VCaP (cell line): ENCODE measurements around the gene MS4A1.

Experiments
- H3K27ac ChIP-seq: fragments of 450-650 bp; 2 replicates; pipeline ENCODE4 v1.5.1; 2017
- TF ChIP-seq, protein P1 (sequence below): fragments of 450-650 bp; conservative IDR thresholded peaks from 2 replicates; pipeline ENCODE4 v1.5.1; 2017; ENCODE audit warnings: mild to moderate bottlenecking, moderate library complexity

Gene MS4A1

DNA sequence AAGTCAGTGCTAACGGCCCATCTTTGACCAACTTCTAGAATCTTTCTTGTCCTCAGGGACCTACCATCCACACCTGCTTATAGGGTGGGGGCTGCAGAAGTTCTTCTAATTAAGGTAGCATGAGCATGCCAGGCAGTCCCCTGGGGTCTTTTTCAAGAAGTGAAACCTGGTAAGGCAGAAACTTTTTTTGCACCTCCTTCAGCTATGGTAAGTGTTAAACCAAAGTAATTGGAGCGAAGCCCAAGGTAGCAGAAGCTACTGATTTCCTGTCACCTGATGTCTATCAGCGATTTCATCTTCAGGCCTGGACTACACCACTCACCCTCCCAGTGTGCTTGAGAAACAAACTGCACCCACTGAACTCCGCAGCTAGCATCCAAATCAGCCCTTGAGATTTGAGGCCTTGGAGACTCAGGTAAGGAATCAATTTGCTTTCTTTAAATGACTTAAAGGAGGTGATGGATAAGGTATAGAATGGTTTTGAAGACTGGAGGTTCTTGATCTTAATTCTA lies at the start of gene MS4A1:
Gene MS4A1 (plus strand): TSS at position 317 of the 512 bp plus-strand sequence. CDS start 6,528 bp downstream, outside the sequence.
- no peak within 1 kb of the TSS for H3K27ac ChIP-seq
- TF ChIP-seq, protein P1, sequence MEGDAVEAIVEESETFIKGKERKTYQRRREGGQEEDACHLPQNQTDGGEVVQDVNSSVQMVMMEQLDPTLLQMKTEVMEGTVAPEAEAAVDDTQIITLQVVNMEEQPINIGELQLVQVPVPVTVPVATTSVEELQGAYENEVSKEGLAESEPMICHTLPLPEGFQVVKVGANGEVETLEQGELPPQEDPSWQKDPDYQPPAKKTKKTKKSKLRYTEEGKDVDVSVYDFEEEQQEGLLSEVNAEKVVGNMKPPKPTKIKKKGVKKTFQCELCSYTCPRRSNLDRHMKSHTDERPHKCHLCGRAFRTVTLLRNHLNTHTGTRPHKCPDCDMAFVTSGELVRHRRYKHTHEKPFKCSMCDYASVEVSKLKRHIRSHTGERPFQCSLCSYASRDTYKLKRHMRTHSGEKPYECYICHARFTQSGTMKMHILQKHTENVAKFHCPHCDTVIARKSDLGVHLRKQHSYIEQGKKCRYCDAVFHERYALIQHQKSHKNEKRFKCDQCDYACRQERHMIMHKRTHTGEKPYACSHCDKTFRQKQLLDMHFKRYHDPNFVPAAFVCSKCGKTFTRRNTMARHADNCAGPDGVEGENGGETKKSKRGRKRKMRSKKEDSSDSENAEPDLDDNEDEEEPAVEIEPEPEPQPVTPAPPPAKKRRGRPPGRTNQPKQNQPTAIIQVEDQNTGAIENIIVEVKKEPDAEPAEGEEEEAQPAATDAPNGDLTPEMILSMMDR, result no peak

DNA sequence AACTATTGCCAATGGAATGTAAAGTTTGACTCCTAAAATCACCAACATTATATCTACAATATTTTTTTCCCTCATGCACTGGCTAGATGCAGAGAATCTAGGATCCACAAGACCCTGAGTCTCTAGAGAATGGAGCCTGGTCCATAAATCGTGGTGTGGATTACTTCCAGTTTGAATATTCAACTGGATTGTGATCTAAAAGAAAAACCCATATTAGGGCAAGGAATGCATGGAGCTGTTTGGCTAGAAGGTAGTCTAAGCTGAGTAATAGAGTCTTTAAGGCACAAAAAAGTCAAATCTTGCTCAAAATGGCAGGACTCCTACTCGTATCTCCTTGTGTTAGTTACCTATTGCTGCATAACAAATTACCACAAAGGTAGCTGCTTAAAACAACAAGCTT lies 35.6 kb upstream of the MS4A1 start:
- TF ChIP-seq, protein P1, result no peak
- no peak overlapping the region for H3K27ac ChIP-seq

DNA sequence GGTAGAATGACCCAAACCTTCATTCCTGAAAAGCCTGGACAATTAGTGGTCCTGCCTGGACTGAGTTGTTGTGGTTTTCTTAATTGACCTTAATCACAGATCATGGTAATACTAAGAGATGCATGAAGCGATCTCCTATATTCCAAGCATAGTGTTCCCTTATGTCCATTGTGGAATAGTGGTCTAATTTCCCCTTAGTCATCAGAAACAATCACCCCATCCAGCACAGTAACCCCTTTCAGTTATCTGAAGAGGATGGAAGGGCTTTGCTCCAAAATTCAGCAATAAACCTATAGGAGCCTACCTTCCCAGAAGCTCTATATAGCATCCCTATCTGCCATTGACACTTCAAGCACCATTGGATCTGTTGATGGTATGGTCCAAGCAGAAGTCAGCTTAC lies 33.0 kb upstream of the MS4A1 start:
- no peak overlapping the region for H3K27ac ChIP-seq
- TF ChIP-seq, protein P1, result no peak

DNA sequence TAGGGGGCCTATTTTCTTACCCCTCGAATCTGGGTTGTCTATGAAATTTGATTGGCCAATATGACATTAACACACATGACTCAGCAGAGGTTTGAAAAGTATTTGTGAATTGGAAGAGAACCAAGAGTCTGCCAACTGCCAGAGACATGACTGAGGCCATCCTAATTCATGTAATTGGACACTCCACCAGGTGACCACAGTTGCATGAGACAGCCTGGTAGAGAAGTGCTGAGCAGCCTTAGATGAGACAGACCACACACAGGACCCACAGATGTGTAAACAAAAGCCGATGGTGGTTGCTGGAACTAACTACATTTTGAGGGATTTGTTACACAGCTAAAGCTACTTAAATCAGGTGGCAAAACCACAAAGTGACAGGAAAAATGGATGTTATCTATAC lies 27.1 kb upstream of the MS4A1 start:
- H3K27ac ChIP-seq, result no peak overlapping the region
- TF ChIP-seq, protein P1, result no peak

DNA sequence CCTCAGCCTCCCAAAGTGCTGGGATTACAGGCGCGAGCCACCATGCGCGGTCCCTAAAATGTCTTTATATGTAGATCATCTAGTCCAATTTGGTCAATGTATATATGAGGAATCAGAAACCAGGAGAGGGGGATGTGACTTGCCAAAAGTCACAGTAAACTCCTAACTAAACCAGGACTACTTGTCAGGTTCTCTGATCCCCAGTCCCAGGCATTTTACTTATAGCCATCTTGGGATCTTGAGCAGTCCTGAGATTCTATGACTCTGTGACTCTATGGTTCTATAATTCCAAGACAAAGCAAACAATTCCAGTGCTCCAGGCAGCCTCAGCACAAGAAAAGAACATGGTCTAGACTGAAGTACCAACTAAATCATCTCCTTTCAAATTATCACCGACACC lies 26.4 kb upstream of the MS4A1 start, which contains the start of gene MS4A5:
Gene MS4A5 (plus strand): TSS at position 301 of the 400 bp plus-strand sequence. CDS start 103 bp downstream, outside the sequence.
- TF ChIP-seq, protein P1, result no peak
- H3K27ac ChIP-seq, result no peak within 1 kb of the TSS

DNA sequence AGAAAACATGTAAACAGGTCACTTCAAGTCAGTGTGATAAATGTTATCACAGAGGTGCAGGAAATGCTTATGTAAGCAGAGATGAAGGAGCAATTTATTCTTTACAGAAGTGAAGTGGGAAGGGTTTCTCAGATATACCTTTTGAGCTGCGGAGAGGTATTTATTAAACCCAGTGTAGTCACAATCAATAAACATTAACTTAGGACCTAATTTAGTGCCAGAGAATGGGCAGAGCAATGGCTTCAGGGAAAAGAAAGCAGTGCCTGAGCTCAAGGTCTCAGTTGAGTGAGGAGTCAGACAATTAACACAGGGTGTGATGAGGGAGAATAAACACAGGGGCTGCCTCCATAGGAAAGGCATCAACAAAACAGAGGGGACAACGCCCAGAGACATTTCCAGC lies 24.4 kb upstream of the MS4A1 start:
- no peak overlapping the region for H3K27ac ChIP-seq
- TF ChIP-seq, protein P1, result no peak

DNA sequence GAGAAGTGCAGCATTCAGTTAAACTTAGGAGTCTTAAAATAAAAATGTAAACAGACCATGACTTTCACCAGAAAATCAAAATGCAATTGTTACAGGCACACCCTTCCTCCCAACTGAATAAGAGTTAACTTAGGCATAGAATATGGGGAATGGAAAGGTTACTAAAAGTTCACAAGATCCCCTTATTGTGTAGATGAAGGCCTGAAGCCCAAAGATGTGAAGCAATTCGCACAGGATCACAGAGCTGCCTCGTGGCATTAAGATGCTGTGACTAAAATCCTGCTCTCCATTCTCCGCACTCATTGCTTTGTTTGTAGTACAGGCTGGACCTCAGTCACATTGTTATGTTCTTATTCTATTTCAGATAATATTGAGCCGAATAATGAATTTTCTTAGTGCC lies 22.2 kb upstream of the MS4A1 start:
- TF ChIP-seq, protein P1, result no peak

More for the DNA sequence above, 22.2 kb upstream of the MS4A1 start:
- H3K27ac ChIP-seq, result no peak overlapping the region
